Caco-2 (cell line): ENCODE data around the gene SLC8A2. TPM values are rescaled to one million over a fixed set of nuclear protein-coding genes. Genes with fewer than 3 reads are reported as not detected.
A peak's percentile ranks its signal among the peaks of the same experiment; 100 is the strongest.

Experiments
- BruUV-seq: library from RNA; stranded (reverse); fragments of 400-500 nt; replicated peaks from 2 replicates; lab custom pipeline; 2021; lab: Mats Ljungman, UMichigan
- CTCF ChIA-PET: fragments of 300-600 bp; sonication (Branson Sonifier 250); formaldehyde crosslinking; loops from one replicate; lab custom pipeline; 2022; ENCODE audit warnings: antibody characterized with exemption; lab: Charles Lee
- POLR2A ChIA-PET: fragments of 300-600 bp; sonication (Branson Sonifier 250); formaldehyde crosslinking; loops from one replicate; lab custom pipeline; 2022; ENCODE audit warnings: antibody characterized with exemption; lab: Charles Lee
- DNase-seq, 2 experiments: peaks; one replicate each; pipeline versions ENCODE4 v3.0.0 to v3.0.0-alpha.2; 2020 to 2022
- H3K27me3 ChIP-seq: replicated peaks from 2 replicates; pipeline ENCODE4 v1.6.0; 2011; ENCODE audit warnings: low read length; ENCODE audit not compliant: control insufficient read depth, insufficient read depth
- H3K36me3 ChIP-seq: 2 replicates; pipeline ENCODE4 v1.5.1; 2011; ENCODE audit warnings: low read length; ENCODE audit not compliant: control insufficient read depth, insufficient read depth
- H3K4me1 ChIP-seq: fragments of 250-450 bp; sonication (Bioruptor Pico); 2 replicates; pipeline ENCODE4 v1.5.1; 2020; ENCODE audit warnings: mild to moderate bottlenecking
- H3K4me3 ChIP-seq: 2 replicates; pipeline ENCODE4 v1.5.1; 2011; ENCODE audit warnings: low read depth, mild to moderate bottlenecking, control low read depth, low read length
- H3K9me3 ChIP-seq: fragments of 250-450 bp; sonication (Bioruptor Pico); 2 replicates; pipeline ENCODE4 v1.5.1; 2020; ENCODE audit warnings: mild to moderate bottlenecking, moderate library complexity
- H3K27ac Mint-ChIP-seq: one replicate; pipeline ENCODE4 v1.8.0; 2022; ENCODE audit warnings: mixed read lengths; ENCODE audit not compliant: unreplicated experiment
- H3K27me3 Mint-ChIP-seq: one replicate; pipeline ENCODE4 v1.8.0; 2022; ENCODE audit warnings: mixed read lengths; ENCODE audit not compliant: insufficient read depth, unreplicated experiment
- H3K36me3 Mint-ChIP-seq: one replicate; pipeline ENCODE4 v1.8.0; 2022; ENCODE audit warnings: mild to moderate bottlenecking, mixed read lengths; ENCODE audit not compliant: insufficient read depth, unreplicated experiment
- H3K4me1 Mint-ChIP-seq: one replicate; pipeline ENCODE4 v1.8.0; 2022; ENCODE audit warnings: low read depth, mixed read lengths; ENCODE audit not compliant: unreplicated experiment
- H3K4me3 Mint-ChIP-seq: one replicate; pipeline ENCODE4 v1.8.0; 2022; ENCODE audit warnings: mild to moderate bottlenecking, moderate library complexity, mixed read lengths; ENCODE audit not compliant: unreplicated experiment
- H3K9me3 Mint-ChIP-seq: one replicate; pipeline ENCODE4 v1.8.0; 2022; ENCODE audit warnings: mixed read lengths; ENCODE audit not compliant: unreplicated experiment
- intact Hi-C: fragments of 100-400 bp; cut with micrococcal nuclease; formaldehyde crosslinking; loops from one replicate; pipeline ENCODE4 v1.10.0; 2022; ENCODE audit not compliant: unreplicated experiment
- total RNA-seq: library from RNA; stranded (reverse); gene quantifications from 2 replicates; pipeline ENCODE4 v1.2.3, GENCODE V29; 2022
- TF ChIP-seq, protein P1 (sequence below), 2 experiments: fragments of 200-600 bp in 1 of 2; IDR thresholded peaks; 1 replicate in 1 of 2; 2 replicates in 1 of 2; pipeline versions ENCODE4 v1.5.1 to v1.8.0; 2011 to 2022; ENCODE audit warnings: antibody characterized with exemption in 1 of 2, control low read depth in 1 of 2, inconsistent platforms in 1 of 2, low read depth in 1 of 2, low read length in 1 of 2, mild to moderate bottlenecking in 1 of 2, moderate library complexity in 1 of 2; ENCODE audit not compliant: insufficient read depth in 1 of 2, severe bottlenecking in 1 of 2, unreplicated experiment in 1 of 2

The SLC8A2 gene
- total RNA-seq, 1 experiment from 2014 or later: 1.2 TPM

DNA sequence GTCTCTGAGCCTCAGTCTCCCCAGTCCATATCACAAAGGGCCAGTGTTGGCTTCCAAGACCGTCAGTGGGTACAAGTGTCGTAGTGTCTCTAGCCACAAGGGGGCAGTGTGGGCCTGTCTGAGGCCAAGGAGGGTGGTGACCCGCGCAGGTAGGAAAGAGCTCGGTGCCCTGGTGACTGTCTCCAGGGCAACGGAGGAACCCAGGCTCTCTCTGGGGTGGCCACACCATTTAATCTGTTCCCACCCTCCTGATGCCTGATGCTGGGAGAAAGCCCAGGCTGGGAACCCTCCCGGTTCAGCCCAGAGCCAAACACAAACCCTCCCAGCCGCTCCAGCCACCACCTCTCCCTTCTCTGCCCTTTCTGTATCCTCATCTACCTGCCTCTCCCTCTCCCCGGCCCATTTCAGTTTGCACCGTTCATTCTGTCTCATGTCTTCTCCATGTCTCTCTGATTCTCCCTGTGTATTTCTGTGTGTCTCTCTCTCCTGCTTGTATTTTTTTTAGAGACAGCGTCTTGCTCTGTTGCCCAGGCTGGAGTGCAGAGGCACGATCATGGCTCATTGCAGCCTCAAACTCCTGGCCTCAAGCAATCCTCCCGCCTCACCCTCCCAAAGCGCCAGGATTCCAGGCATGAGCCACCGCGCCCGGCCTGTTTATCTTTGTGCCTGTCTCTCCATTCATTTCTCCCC is 34.8 kb downstream of the SLC8A2 start:
- no peaks in the 10 kb centered on the region; the same call in 1 of the 2 replicates for H3K27me3 ChIP-seq
- no TSS peak for BruUV-seq
- CTCF ChIA-PET: interaction anchor here (0.5 to 2.0 kb wide), 49 partner anchors 9 to 1677 kb away, joined by 3 to 82 read pairs (median 5); partner anchors contain the start of genes CCDC9, DHX34, KPTN and LIN7B
- no peaks in the 10 kb centered on the region for H3K4me1 ChIP-seq
- Mint-ChIP-seq H3K27ac (no peak overlapping the region), H3K4me1 (no peaks in the 10 kb centered on the region), H3K36me3 (no peaks in the 10 kb centered on the region), H3K27me3 (peaks cover 6% of the 10 kb centered on the region), H3K9me3 (no peaks in the 10 kb centered on the region), H3K4me3 (no peak overlapping the region)
- no peaks in the 10 kb centered on the region for H3K9me3 ChIP-seq
- H3K36me3 ChIP-seq: no peaks in the 10 kb centered on the region
- DNase-seq: peak; percentile 79 to 88
- intact Hi-C loops: loop anchor here (1.0 to 5.0 kb wide), 5 partner anchors 47 to 270 kb away; partner anchors contain the start of genes KPTN and NAPA
- TF ChIP-seq, protein P1, sequence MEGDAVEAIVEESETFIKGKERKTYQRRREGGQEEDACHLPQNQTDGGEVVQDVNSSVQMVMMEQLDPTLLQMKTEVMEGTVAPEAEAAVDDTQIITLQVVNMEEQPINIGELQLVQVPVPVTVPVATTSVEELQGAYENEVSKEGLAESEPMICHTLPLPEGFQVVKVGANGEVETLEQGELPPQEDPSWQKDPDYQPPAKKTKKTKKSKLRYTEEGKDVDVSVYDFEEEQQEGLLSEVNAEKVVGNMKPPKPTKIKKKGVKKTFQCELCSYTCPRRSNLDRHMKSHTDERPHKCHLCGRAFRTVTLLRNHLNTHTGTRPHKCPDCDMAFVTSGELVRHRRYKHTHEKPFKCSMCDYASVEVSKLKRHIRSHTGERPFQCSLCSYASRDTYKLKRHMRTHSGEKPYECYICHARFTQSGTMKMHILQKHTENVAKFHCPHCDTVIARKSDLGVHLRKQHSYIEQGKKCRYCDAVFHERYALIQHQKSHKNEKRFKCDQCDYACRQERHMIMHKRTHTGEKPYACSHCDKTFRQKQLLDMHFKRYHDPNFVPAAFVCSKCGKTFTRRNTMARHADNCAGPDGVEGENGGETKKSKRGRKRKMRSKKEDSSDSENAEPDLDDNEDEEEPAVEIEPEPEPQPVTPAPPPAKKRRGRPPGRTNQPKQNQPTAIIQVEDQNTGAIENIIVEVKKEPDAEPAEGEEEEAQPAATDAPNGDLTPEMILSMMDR (IDR thresholded peaks at IDR 0.05; ENCODE audit: insufficient read depth in 1 of 2, low read depth in 1 of 2, low read length in 1 of 2, severe bottlenecking in 1 of 2, unreplicated experiment in 1 of 2): peak; percentile 93 to 96
- POLR2A ChIA-PET: no interaction called here
- H3K4me3 ChIP-seq: no peak overlapping the region

DNA sequence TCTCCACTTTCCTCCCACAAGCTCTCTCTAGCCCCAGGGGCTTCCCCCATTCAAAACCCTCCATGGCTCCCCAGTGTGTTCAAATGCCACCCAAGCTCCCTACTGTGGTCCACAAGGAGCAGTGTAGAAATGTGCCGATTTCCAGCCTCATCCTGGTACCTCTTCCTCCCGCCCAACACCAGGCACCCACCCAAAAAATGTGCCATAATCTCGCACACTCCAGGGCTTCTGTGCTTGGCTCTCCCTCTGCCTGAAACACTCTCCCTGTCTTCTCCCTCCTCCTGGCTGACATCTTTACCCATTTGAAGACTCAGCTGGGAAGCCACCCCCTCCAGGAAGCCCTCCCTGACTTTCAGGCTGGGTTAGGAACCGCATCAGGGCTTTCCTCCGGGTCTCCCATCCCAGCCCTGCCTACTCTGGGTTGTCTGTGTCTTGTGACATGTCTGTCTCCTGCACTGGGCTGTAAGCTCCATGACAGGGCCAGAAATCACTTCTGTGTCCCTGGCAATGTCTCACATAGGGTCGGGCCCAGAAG is 35.7 kb downstream of the SLC8A2 start:
- CTCF ChIA-PET: interaction anchor here (0.6 to 2.0 kb wide), 16 partner anchors 11 to 293 kb away, joined by 3 to 82 read pairs (median 7); partner anchors contain the start of genes KPTN and NAPA
- BruUV-seq: no TSS peak
- POLR2A ChIA-PET: no interaction called here
- TF ChIP-seq, protein P1 (IDR thresholded peaks at IDR 0.05; ENCODE audit: insufficient read depth in 1 of 2, low read depth in 1 of 2, low read length in 1 of 2, severe bottlenecking in 1 of 2, unreplicated experiment in 1 of 2): no peak
- H3K27ac Mint-ChIP-seq: no peak overlapping the region
- Histone ChIP-seq H3K4me1 (no peaks in the 10 kb centered on the region), H3K36me3 (no peaks in the 10 kb centered on the region), H3K9me3 (no peaks in the 10 kb centered on the region), H3K27me3 (no peaks in the 10 kb centered on the region; the same call in 1 of the 2 replicates), H3K4me3 (no peak overlapping the region)
- no peaks in the 10 kb centered on the region for H3K36me3 Mint-ChIP-seq
- intact Hi-C loops: loop anchor here (1.0 to 5.0 kb wide), 5 partner anchors 48 to 271 kb away; partner anchors contain the start of genes KPTN and NAPA
- DNase-seq: no peak
- H3K9me3 Mint-ChIP-seq: no peaks in the 10 kb centered on the region
- no peak overlapping the region for H3K4me3 Mint-ChIP-seq
- H3K27me3 Mint-ChIP-seq: peaks cover 2% of the 10 kb centered on the region
- H3K4me1 Mint-ChIP-seq: no peaks in the 10 kb centered on the region

DNA sequence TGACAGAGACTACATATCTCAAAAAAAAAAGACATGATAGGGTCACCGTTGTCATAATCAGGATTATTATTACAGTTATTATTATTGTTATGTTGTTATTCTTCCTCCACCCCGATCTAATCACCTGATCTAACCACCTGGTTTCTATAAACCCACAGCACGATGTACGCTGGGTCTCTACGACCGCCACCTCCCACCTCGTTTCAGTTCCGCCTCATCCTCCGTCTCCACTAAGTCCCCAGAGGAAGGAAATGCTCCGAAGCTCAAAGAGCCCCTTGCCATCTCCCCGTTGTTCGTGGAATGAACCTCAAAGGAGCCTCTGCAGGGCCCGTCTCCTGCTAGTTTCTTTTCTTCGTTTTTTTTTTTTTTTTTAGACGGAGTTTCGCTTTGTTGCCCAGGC is 36.5 kb downstream of the SLC8A2 start:
- Histone ChIP-seq H3K36me3 (no peaks in the 10 kb centered on the region), H3K9me3 (no peaks in the 10 kb centered on the region), H3K27me3 (no peaks in the 10 kb centered on the region; the same call in 1 of the 2 replicates), H3K4me3 (no peak overlapping the region), H3K4me1 (no peaks in the 10 kb centered on the region)
- POLR2A ChIA-PET: no interaction called here
- Mint-ChIP-seq H3K9me3 (no peaks in the 10 kb centered on the region), H3K4me1 (no peaks in the 10 kb centered on the region), H3K27me3 (peaks cover 2% of the 10 kb centered on the region), H3K27ac (no peak overlapping the region), H3K36me3 (no peaks in the 10 kb centered on the region), H3K4me3 (no peak overlapping the region)
- CTCF ChIA-PET: interaction anchor here (0.6 to 1.9 kb wide), 4 partner anchors 49 to 284 kb away, joined by 3 to 41 read pairs (median 4); partner anchors contain the start of gene KPTN
- TF ChIP-seq, protein P1 (IDR thresholded peaks at IDR 0.05; ENCODE audit: insufficient read depth in 1 of 2, low read depth in 1 of 2, low read length in 1 of 2, severe bottlenecking in 1 of 2, unreplicated experiment in 1 of 2): no peak
- no peak for DNase-seq
- intact Hi-C loops: loop anchor here (5.0 kb wide), 1 partner anchor 167 kb away; no protein-coding TSS in a partner anchor
- no TSS peak for BruUV-seq
